Measurements from ENCODE around the gene COL9A3.

DNA sequence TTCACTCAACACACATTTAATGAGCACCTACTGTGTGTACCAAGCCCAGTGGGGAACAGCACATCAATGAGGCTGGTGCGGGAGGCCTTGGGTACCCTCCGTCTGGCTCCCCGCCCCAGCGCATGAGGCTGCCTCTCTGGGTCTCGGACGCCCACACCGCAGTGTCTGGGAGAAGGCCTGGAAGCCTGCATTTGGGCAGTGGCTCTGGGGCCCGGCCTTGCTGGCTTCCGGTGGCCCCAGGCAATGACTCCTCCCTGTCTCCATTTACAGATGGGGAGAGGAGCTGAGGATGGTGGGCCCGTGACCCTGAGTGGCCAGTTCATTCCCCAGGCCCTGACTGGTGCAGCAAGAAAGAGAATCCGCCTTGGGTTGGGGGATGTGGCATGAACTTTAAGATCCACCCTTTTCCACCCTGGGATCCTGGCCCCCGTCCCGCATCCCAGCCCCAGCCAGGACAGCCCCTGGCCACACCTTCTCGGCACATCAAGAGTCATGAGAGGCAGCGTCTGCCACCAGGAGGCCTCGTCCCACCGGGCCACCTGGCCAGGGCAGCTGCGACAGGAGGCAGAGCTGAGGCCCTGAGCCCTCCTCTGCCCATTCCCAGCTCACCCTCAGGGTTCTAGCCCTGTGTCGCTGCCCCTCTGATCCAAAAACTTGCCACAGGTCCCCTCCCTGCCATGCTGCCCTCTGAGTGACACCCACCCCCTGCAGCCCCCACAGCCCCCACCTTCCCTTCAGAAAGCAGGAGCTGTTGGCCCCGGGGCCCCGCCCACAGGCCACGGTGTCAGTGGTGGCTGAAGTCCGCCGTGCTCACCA is 38.0 kb upstream of the COL9A3 start:
- no peak for TF ChIP-seq FOXP2 (optimal IDR thresholded peaks at IDR 0.05; ENCODE audit: control extremely low read depth, extremely low read length, insufficient read depth)
- TF ChIP-seq EZH2 (IDR thresholded peaks at IDR 0.05), result no peak
